GM12878 (cell line): ENCODE data around the gene GYG1. TPM values are rescaled to one million over a fixed set of nuclear protein-coding genes. Genes with fewer than 3 reads are reported as not detected.

Experiments
- ATAC-seq: fragments of 200-7000 bp; cut with Tn5 transposase; 3 replicates; pipeline ENCODE4 v1.9.1; 2020; ENCODE audit warnings: mild to moderate bottlenecking, moderate library complexity
- BruUV-seq: library from RNA; stranded (reverse); fragments of 400-500 nt; replicated peaks from 2 replicates; lab custom pipeline; 2021; lab: Mats Ljungman, UMichigan
- CTCF ChIA-PET: fragments of 300-600 bp; sonication (Branson Sonifier 250); formaldehyde crosslinking; extraction: SDS; loops from one replicate; lab custom pipeline; 2021; ENCODE audit warnings: inconsistent platforms; lab: Yijun Ruan, JAX
- POLR2A ChIA-PET: fragments of 350-600 bp; formaldehyde crosslinking; extraction: SDS; loops from one replicate; lab custom pipeline; 2021; ENCODE audit warnings: inconsistent platforms; lab: Charles Lee
- RAD21 ChIA-PET: fragments of 300-600 bp; sonication (Branson Sonifier 250); formaldehyde crosslinking; loops from one replicate; lab custom pipeline; 2023; ENCODE audit warnings: antibody characterized with exemption; ENCODE audit not compliant: unreplicated experiment; lab: Charles Lee
- SMC1A ChIA-PET: fragments of 300-600 bp; sonication (Branson Sonifier 250); formaldehyde crosslinking; loops from one replicate; lab custom pipeline; 2023; ENCODE audit not compliant: unreplicated experiment, uncharacterized antibody; lab: Charles Lee
- DNase-seq: peaks from one replicate; pipeline ENCODE4 v3.0.0-alpha.2; 2011; ENCODE audit warnings: low read depth, low spot score
- FAIRE-seq: peaks from 3 replicates; lab custom pipeline; 2011; peaks lifted over from hg19 to GRCh38; lab: Jason Lieb, UNC
- H2AFZ ChIP-seq: 2 replicates; pipeline ENCODE4 v1.6.0; 2011; ENCODE audit warnings: low read depth, low read length, control low read depth; ENCODE audit not compliant: control insufficient read depth
- H3K27ac ChIP-seq: 2 replicates; pipeline ENCODE4 v1.5.1; 2011; ENCODE audit warnings: control low read depth; ENCODE audit not compliant: control insufficient read depth, insufficient read depth
- H3K27me3 ChIP-seq, 2 experiments: replicated peaks in 1 of 2; 2 replicates each; pipeline versions ENCODE4 v1.6.0 to v1.6.1; 2011; ENCODE audit warnings: low read length in 1 of 2; ENCODE audit not compliant: control insufficient read depth in 2 of 2, insufficient read depth in 2 of 2
- H3K36me3 ChIP-seq, 2 experiments: 2 replicates each; pipeline ENCODE4 v1.5.1; 2011; ENCODE audit warnings: low read length in 1 of 2; ENCODE audit not compliant: control insufficient read depth in 2 of 2, insufficient read depth in 2 of 2
- H3K4me1 ChIP-seq: 2 replicates; pipeline ENCODE4 v1.6.1; 2011; ENCODE audit warnings: mild to moderate bottlenecking, low read length, moderate library complexity, mixed read lengths; ENCODE audit not compliant: control insufficient read depth, insufficient read depth
- H3K4me2 ChIP-seq: 2 replicates; pipeline ENCODE4 v1.6.0; 2011; ENCODE audit warnings: control low read depth; ENCODE audit not compliant: control insufficient read depth, insufficient read depth
- H3K4me3 ChIP-seq: fragments of 200-600 bp; sonication (generic); 2 replicates; pipeline ENCODE4 v1.5.1; 2016
- H3K79me2 ChIP-seq: 2 replicates; pipeline ENCODE4 v1.6.0; 2011; ENCODE audit warnings: low read length; ENCODE audit not compliant: control insufficient read depth, insufficient read depth
- H3K9ac ChIP-seq: 2 replicates; pipeline ENCODE4 v1.8.0; 2011; ENCODE audit warnings: low read length, control low read depth, mixed read lengths; ENCODE audit not compliant: control insufficient read depth, insufficient read depth
- H3K9me3 ChIP-seq: replicated peaks from 3 replicates; pipeline ENCODE4 v1.5.1; 2011; ENCODE audit warnings: mild to moderate bottlenecking, low read length; ENCODE audit not compliant: control insufficient read depth, insufficient read depth
- H4K20me1 ChIP-seq: 2 replicates; pipeline ENCODE4 v1.6.0; 2011; ENCODE audit not compliant: control insufficient read depth, insufficient read depth
- FOS ChIP-seq: IDR thresholded peaks from 3 replicates; pipeline ENCODE4 v1.6.1; 2011; ENCODE audit warnings: borderline replicate concordance; ENCODE audit not compliant: insufficient read length; ENCODE audit errors: extremely low read depth
- FOXK2 ChIP-seq: fragments of 450-650 bp; IDR thresholded peaks from 2 replicates; pipeline ENCODE4 v1.6.1; 2017; ENCODE audit warnings: mild to moderate bottlenecking, moderate library complexity
- FOXM1 ChIP-seq: IDR thresholded peaks from 2 replicates; pipeline ENCODE4 v1.6.1; 2012; ENCODE audit warnings: low read depth, mild to moderate bottlenecking, inconsistent platforms, low read length, moderate library complexity
- MAX ChIP-seq: IDR thresholded peaks from 2 replicates; pipeline ENCODE4 v1.6.1; 2012; ENCODE audit warnings: low read depth, low read length, improper control_type of control experiment
- MTA3 ChIP-seq: IDR thresholded peaks from 2 replicates; pipeline ENCODE4 v1.6.1; 2012; ENCODE audit warnings: low read length, inconsistent platforms, borderline replicate concordance
- MYB ChIP-seq: fragments of 150-350 bp; IDR thresholded peaks from 2 replicates; pipeline ENCODE4 v1.6.1; 2014; ENCODE audit warnings: mild to moderate bottlenecking, low read depth, low read length, borderline replicate concordance
- NR2C1 ChIP-seq: fragments of 450-650 bp; IDR thresholded peaks from 2 replicates; pipeline ENCODE4 v1.6.1; 2017; ENCODE audit warnings: antibody characterized with exemption, mild to moderate bottlenecking, moderate library complexity
- RAD21 ChIP-seq: IDR thresholded peaks from 2 replicates; pipeline ENCODE4 v1.6.1; 2011; ENCODE audit warnings: mild to moderate bottlenecking, low read depth, low read length, moderate library complexity; ENCODE audit not compliant: insufficient read depth
- SIX5 ChIP-seq: IDR thresholded peaks from 2 replicates; pipeline ENCODE4 v1.6.1; 2011; ENCODE audit warnings: mild to moderate bottlenecking, low read depth, low read length, moderate library complexity; ENCODE audit not compliant: severe bottlenecking
- SREBF2 ChIP-seq: IDR thresholded peaks from 2 replicates; pipeline ENCODE4 v1.6.1; 2012; ENCODE audit warnings: mild to moderate bottlenecking, low read length
- SUZ12 ChIP-seq: fragments of 200-600 bp; sonication (generic); IDR thresholded peaks from one replicate; pipeline ENCODE4 v1.6.1; 2018; ENCODE audit warnings: antibody characterized with exemption, mild to moderate bottlenecking; ENCODE audit not compliant: unreplicated experiment
- TAF1 ChIP-seq: IDR thresholded peaks from 2 replicates; pipeline ENCODE4 v1.6.1; 2011; ENCODE audit warnings: mild to moderate bottlenecking, low read depth, low read length, borderline replicate concordance
- TCF12 ChIP-seq: IDR thresholded peaks from 2 replicates; pipeline ENCODE4 v1.6.1; 2011; ENCODE audit warnings: low read depth, mild to moderate bottlenecking, low read length
- TCF3 ChIP-seq: IDR thresholded peaks from 2 replicates; pipeline ENCODE4 v1.6.1; 2012; ENCODE audit warnings: low read depth, mild to moderate bottlenecking, low read length, borderline replicate concordance; ENCODE audit not compliant: insufficient read depth
- ZBTB40 ChIP-seq: fragments of 450-650 bp; IDR thresholded peaks from 2 replicates; pipeline ENCODE4 v1.6.1; 2016; ENCODE audit warnings: mild to moderate bottlenecking, moderate library complexity, borderline replicate concordance
- ZNF24 ChIP-seq: fragments of 450-650 bp; IDR thresholded peaks from 2 replicates; pipeline ENCODE4 v1.6.1; 2017; ENCODE audit warnings: antibody characterized with exemption, mild to moderate bottlenecking
- ZZZ3 ChIP-seq: IDR thresholded peaks from 2 replicates; pipeline ENCODE4 v1.6.1; 2011; ENCODE audit warnings: low read depth; ENCODE audit not compliant: control insufficient read depth, insufficient read length
- WGBS: methylation state at CpG from one replicate; pipeline ENCODE4 v1.1.6; 2016; ENCODE audit warnings: low lambda C conversion rate; ENCODE audit not compliant: insufficient replicate concordance, insufficient coverage; ENCODE audit errors: missing lambda C conversion rate; 5-methylcytosine and 5-hydroxymethylcytosine counted together
- in situ Hi-C: fragments of 300-500 bp; cut with MboI; formaldehyde crosslinking; loops from 9 replicates; pipeline ENCODE4 v1.14.3; 2018; ENCODE audit warnings: mixed read lengths
- intact Hi-C: fragments of 100-400 bp; cut with micrococcal nuclease; formaldehyde crosslinking; loops from one replicate; pipeline ENCODE4 v1.14.2; 2022; ENCODE audit not compliant: unreplicated experiment
- polyA plus RNA-seq, 11 experiments: library from polyadenylated mRNA; depleted of rRNA in 4 of 11; unstranded in 6 of 11; stranded (reverse) in 5 of 11; fragments of >200 nt; fragmentation: Nextera tagmentation in 4 of 11; fragmentation: Illumina TruSeq in 1 of 11; extraction: Ambion mirVana in 4 of 11; extraction: Trizol in 1 of 11; gene quantifications; 1 replicate in 1 of 11; 2 replicates in 10 of 11; pipeline versions ENCODE4 v1.2.1 to v1.2.3, GENCODE V29; 2011 to 2016; ENCODE audit warnings: inconsistent platforms in 2 of 11, missing spikeins in 2 of 11, low read depth in 1 of 11
- total RNA-seq, 4 experiments: library from RNA; depleted of rRNA in 3 of 4; stranded (reverse); fragments of >200 nt in 3 of 4; fragmentation: Illumina TruSeq in 1 of 4; extraction: Trizol in 1 of 4; gene quantifications; 2 replicates each; pipeline versions ENCODE4 v1.2.1 to v1.2.3, GENCODE V29; 2013 to 2021
- TF ChIP-seq, protein P1 (sequence below): fragments of 450-650 bp; IDR thresholded peaks from 2 replicates; pipeline ENCODE4 v1.6.1; 2016; ENCODE audit warnings: mild to moderate bottlenecking

Gene GYG1
- total and polyA plus RNA-seq, 10 of the 15 experiments (the other 5 are each of a cell fraction or from before 2014, with no cell fraction given): 11.8 to 38.9 (median 22.9) TPM

DNA sequence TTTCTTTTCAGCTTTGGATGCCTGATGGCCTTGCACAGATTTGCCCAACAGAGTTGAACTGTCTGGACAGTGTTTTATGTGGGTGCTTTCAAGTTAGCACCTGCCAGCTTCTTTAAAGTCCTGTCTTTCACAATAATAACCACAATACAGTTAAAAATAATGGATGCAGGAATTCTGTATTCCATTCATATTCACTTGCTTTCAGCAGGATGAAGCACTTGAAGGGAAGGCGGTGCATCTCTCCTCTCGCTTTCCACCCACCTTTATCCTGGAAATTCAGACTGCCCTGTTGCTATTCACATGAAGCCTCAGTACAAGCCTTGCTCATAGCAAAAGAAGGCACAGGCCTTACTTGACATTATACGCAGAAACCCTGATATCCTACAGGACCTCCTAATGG is 26.5 kb upstream of the GYG1 start:
- in situ Hi-C loops: no loop called here
- no TSS peak for BruUV-seq

More for the DNA sequence above, 26.5 kb upstream of the GYG1 start:
- ATAC-seq (no peak), FAIRE-seq (no peak), DNase-seq (no peak)
- H3K4me1 ChIP-seq: no peaks in the 10 kb centered on the region
- H3K4me3 ChIP-seq: no peak overlapping the region
- no peaks in the 10 kb centered on the region for H3K36me3 ChIP-seq
- H2AFZ ChIP-seq: no peak overlapping the region
- 51% methylated on average over 3 of the region's 3 CpGs for WGBS
- CTCF ChIA-PET: interaction anchor here (1.0 to 2.9 kb wide), 3 partner anchors 9 to 14 kb away, joined by 5 to 11 read pairs (median 5); no protein-coding TSS in a partner anchor
- no peaks in the 10 kb centered on the region for H3K9me3 ChIP-seq
- POLR2A ChIA-PET: no interaction called here
- H3K9ac ChIP-seq: no peak overlapping the region
- RAD21 ChIA-PET: interaction anchor here (1.2 kb wide), 1 partner anchor 155 kb away, joined by 3 read pairs; no protein-coding TSS in a partner anchor
- H3K27ac ChIP-seq: no peak overlapping the region
- no peaks in the 10 kb centered on the region for H3K27me3 ChIP-seq
- TF ChIP-seq FOS (no peak), TCF3 (no peak), MYB (no peak), TAF1 (no peak), NR2C1 (no peak), FOXK2 (no peak), SUZ12 (no peak), ZZZ3 (no peak), TCF12 (no peak), SIX5 (no peak), MTA3 (no peak), ZBTB40 (no peak), FOXM1 (no peak), SREBF2 (no peak), MAX (no peak), ZNF24 (no peak), RAD21 (no peak)
- TF ChIP-seq, protein P1, sequence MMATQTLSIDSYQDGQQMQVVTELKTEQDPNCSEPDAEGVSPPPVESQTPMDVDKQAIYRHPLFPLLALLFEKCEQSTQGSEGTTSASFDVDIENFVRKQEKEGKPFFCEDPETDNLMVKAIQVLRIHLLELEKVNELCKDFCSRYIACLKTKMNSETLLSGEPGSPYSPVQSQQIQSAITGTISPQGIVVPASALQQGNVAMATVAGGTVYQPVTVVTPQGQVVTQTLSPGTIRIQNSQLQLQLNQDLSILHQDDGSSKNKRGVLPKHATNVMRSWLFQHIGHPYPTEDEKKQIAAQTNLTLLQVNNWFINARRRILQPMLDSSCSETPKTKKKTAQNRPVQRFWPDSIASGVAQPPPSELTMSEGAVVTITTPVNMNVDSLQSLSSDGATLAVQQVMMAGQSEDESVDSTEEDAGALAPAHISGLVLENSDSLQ: no peak
- TF ChIP-seq, all 136 proteins: peak for 0
- H3K79me2 ChIP-seq: no peaks in the 10 kb centered on the region
- SMC1A ChIA-PET: interaction anchor here (0.7 kb wide), 1 partner anchor 12 kb away, joined by 3 read pairs; no protein-coding TSS in a partner anchor
- no peak overlapping the region for H3K4me2 ChIP-seq
- intact Hi-C loops: no loop called here
- H4K20me1 ChIP-seq: no peaks in the 10 kb centered on the region
